Activated naive CD4-positive, alpha-beta T cell (primary cell): Measurements from ENCODE around the gene MRPS30.
"Not testable (repeated sequence)": the region's sequence is repeated elsewhere in the genome, so short reads cannot be mapped to it uniquely, and the experiment has no call there.

Experiments
- DNase-seq, 4 experiments: peaks; one replicate each; lab custom pipeline; 2025; lab: John Stamatoyannopoulos, UW

The MRPS30 gene

DNA sequence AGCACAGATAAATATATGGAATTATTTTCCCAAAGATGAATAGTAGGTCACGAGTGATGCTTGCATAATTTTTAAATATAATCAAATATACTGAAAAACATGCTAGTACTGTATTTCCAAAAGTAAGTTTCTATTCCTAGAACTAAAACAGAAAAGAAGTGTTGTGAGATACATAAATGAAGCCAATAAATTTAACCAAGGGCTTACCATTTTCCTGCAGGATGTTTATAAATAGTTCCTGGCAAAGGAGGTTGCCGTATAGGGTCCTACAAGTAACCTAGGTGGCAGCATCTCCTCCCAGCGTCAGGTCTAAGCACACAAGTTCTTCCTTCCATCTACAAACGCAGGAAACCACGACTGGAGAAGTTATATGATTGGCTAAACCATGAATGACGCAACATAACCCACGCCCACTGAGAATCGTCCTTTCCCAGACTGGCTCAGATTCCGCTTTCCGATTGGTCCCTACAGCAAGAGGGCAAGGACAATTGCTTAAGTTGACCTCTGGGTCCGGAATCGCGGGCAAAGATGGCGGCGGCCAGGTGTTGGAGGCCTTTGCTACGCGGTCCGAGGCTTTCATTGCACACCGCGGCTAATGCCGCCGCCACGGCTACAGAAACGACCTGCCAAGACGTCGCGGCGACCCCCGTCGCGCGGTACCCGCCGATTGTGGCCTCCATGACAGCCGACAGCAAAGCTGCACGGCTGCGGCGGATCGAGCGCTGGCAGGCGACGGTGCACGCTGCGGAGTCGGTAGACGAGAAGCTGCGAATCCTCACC is at the start of gene MRPS30:
MRPS30 (plus strand) TSS at position 513 of the 780 bp plus-strand sequence; CDS start at position 529, 16 bp downstream.
- DNase-seq = peak; percentile 53 to 70 (median 60)

GRCh38 chr5:44769200-44769876 is 39.4 kb upstream of the MRPS30 start:
- DNase-seq = no peak

GRCh38 chr5:44769877-44770209 is 38.9 kb upstream of the MRPS30 start:
- DNase-seq = no peak

DNA sequence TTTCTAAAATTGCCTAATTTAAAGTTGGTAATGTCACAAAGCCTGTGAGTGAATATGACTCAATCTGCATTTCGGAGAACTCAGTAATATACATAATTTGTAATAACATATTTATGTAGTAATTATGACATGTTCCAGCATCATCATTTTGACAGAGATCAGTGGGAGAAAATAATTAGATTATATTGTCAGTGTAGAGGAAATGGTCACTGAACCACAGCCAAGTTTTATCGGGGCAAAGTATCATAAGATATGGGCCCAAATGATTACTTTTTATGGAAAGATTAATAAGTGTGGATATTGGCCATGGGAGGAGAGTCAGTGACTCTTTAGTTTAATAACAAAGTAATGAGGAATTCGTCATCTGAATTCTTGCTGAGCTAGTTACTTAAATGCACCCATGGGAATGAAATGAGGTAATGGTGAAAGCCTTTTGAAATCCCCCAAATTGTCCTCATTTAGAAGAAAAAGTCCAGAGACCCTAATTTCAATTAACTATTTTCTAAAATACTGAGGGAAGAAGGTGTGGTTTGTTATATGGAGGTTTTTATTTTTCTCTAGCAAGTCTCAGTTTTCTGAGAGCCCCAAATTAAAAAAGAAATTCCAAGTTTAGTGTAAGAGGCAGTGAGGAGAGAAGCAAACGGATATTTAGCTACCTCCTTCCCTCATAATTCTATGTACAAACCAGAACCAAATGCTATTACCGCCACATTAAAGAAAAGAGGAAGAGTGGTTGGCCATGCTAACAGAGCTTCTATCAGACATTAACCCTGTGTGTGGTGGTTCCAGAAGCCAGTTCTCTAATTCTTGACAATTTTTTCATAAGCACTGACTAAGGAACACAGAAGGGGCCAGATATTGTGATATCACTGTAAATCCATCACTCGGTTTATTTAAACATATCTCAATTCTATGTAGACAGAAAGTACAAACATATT is 37.7 kb upstream of the MRPS30 start:
- DNase-seq = no peak

- not testable (repeated sequence) for DNase-seq
These were observed 36.4 kb upstream of the MRPS30 start for GRCh38 chr5:44772397-44772796.

GRCh38 chr5:44774279-44774880 is 34.4 kb upstream of the MRPS30 start:
- no peak for DNase-seq

GRCh38 chr5:44779167-44779566 is 29.6 kb upstream of the MRPS30 start:
- DNase-seq = no peak

- DNase-seq = no peak
These were observed 25.0 kb upstream of the MRPS30 start for GRCh38 chr5:44783634-44784315.

DNA sequence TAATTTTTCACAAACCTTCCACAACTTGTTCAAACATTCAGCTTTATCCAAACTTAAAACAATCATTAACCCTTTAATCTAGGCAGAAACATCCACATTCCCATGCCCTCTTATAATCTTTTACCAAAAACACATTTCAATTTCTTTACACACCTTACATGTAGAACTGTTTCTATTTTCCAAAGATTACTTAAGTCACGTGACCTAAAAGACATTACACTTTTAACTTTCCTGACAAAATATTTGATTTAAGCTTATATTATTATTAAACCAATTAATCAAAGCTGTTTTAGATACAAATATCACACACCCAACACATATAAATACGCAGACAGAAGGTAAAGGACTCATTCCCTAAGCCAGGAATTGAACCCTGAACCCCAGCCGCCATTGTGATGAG is 21.0 kb upstream of the MRPS30 start:
- no peak for DNase-seq

GRCh38 chr5:44789372-44789995 is 19.3 kb upstream of the MRPS30 start:
- DNase-seq = not testable (repeated sequence)

GRCh38 chr5:44792031-44792673 is 16.6 kb upstream of the MRPS30 start:
- not testable (repeated sequence) for DNase-seq

- no peak for DNase-seq
These were observed 14.4 kb upstream of the MRPS30 start for GRCh38 chr5:44794371-44794770.

DNA sequence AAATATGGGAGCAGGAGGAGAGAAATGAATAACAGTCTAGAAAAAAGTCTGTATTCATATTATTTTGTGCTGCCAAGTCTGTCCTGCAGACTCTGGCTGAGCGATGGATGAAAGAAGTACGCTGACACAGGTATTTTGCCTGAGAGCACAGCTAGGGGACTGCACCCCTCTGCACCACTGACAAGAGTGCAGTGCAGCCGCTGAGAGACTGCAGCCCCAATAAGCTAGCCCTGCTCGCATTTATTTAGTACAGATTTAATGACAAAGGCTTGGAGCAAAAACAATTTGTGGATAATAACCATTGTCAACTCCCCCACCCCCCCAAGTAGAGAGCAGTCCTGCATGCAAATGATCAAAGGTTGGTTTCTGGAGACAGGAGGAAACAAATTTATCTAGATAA is 13.3 kb upstream of the MRPS30 start:
- DNase-seq = no peak

GRCh38 chr5:44797841-44798240 is 10.9 kb upstream of the MRPS30 start:
- DNase-seq = no peak

DNA sequence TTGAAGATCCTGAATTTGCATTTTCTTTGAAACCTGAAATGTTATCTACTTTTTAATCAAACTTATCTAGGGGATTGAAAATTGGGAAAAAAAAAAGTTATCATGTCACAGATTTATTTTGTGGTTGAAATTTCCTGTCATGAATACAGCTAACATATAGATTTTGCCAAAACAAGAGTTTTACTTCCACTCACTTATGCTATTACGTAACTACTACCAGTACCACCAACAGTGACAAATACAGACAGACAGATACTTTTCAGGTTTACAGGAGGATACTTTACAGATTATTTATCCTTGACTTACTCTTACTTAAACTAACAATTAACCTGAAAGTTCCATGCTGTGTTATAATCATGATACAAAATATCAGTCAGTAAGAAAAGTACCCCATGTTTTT is 6.8 kb upstream of the MRPS30 start:
- no peak for DNase-seq

GRCh38 chr5:44806608-44807007 is 2.1 kb upstream of the MRPS30 start:
- no peak for DNase-seq

GRCh38 chr5:44807269-44807668 is 1.5 kb upstream of the MRPS30 start:
- DNase-seq = no peak

- DNase-seq = peak; percentile 14 to 40 (median 28)
These were observed 638 bp downstream of the MRPS30 start for GRCh38 chr5:44809215-44809955.

- no peak for DNase-seq
These were observed 1.2 kb downstream of the MRPS30 start for GRCh38 chr5:44809956-44810420.

DNA sequence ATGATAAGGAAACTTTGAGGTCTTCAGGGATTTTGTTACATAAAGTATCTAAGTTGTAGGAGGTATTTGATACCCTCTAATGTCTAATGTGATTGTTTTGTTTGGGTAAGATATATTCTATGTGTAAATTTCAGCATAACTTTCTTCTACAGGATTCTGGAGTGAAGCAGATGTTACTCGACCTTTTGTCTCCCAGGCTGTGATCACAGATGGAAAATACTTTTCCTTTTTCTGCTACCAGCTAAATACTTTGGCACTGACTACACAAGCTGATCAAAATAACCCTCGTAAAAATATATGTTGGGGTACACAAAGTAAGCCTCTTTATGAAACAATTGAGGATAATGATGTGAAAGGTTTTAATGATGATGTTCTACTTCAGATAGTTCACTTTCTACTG is 6.0 kb downstream of the MRPS30 start:
- DNase-seq = no peak
